Neural cell (in vitro differentiated cells): ENCODE results near the gene PRRT2. TPM values are rescaled to one million over a fixed set of nuclear protein-coding genes. Genes with fewer than 3 reads are reported as not detected.

Experiments used
- H2AFZ ChIP-seq: fragments of 200-600, 300-800 bp; sonication (generic), shearing (Covaris generic); 2 replicates; pipeline ENCODE4 v1.6.0; 2014; ENCODE audit warnings: low read depth, mild to moderate bottlenecking, antibody characterized with exemption, low read length, moderate library complexity
- H3F3A ChIP-seq: fragments of 200-600 bp; shearing (Covaris generic); 2 replicates; pipeline ENCODE4 v1.6.1; 2016; ENCODE audit warnings: mild to moderate bottlenecking, moderate library complexity, mixed read lengths, antibody characterized with exemption, low read length; ENCODE audit not compliant: insufficient read depth, poor library complexity, severe bottlenecking
- H3K27ac ChIP-seq: fragments of 200-600, 300-800 bp; sonication (generic), shearing (Covaris generic); 2 replicates; pipeline ENCODE4 v1.5.1; 2014; ENCODE audit warnings: mild to moderate bottlenecking, low read length, moderate library complexity
- H3K27me3 ChIP-seq: fragments of 300-800, 200-600 bp; sonication (generic), shearing (Covaris generic); 2 replicates; pipeline ENCODE4 v1.6.0; 2014; ENCODE audit warnings: mild to moderate bottlenecking, low read depth, low read length, moderate library complexity; ENCODE audit not compliant: insufficient read depth
- H3K36me3 ChIP-seq: fragments of 300-800, 200-600 bp; sonication (generic), shearing (Covaris generic); 2 replicates; pipeline ENCODE4 v1.5.1; 2014; ENCODE audit warnings: mild to moderate bottlenecking, antibody characterized with exemption, low read length, moderate library complexity; ENCODE audit not compliant: insufficient read depth
- H3K4me2 ChIP-seq: fragments of 300-800, 200-600 bp; sonication (generic), shearing (Covaris generic); 2 replicates; pipeline ENCODE4 v1.6.0; 2014; ENCODE audit warnings: mild to moderate bottlenecking, low read length
- H3K4me3 ChIP-seq: fragments of 300-800, 200-600 bp; sonication (generic), shearing (Covaris generic); 2 replicates; pipeline ENCODE4 v1.5.1; 2014; ENCODE audit warnings: mild to moderate bottlenecking, low read length, moderate library complexity
- H3K79me2 ChIP-seq: fragments of 200-600 bp; shearing (Covaris generic); replicated peaks from 2 replicates; pipeline ENCODE4 v1.6.0; 2014; ENCODE audit warnings: mild to moderate bottlenecking, low read length, moderate library complexity; ENCODE audit not compliant: insufficient read depth
- H3K9ac ChIP-seq: fragments of 300-800, 200-600 bp; sonication (generic), shearing (Covaris generic); 2 replicates; pipeline ENCODE4 v1.6.1; 2016; ENCODE audit warnings: mild to moderate bottlenecking, low read length, mixed read lengths
- H3K9me2 ChIP-seq: fragments of 200-600 bp; shearing (Covaris generic); 2 replicates; pipeline ENCODE4 v1.6.1; 2016; ENCODE audit warnings: mild to moderate bottlenecking, low read length, mixed read lengths; ENCODE audit not compliant: insufficient read depth
- H3K9me3 ChIP-seq: fragments of 200-600, 300-800 bp; sonication (generic), shearing (Covaris generic); 2 replicates; pipeline ENCODE4 v1.6.1; 2016; ENCODE audit warnings: mild to moderate bottlenecking, mixed run types, low read length, moderate library complexity, mixed read lengths
- H4K20me1 ChIP-seq: fragments of 200-600 bp; shearing (Covaris generic); 2 replicates; pipeline ENCODE4 v1.6.1; 2016; ENCODE audit warnings: mild to moderate bottlenecking, mixed run types; ENCODE audit not compliant: insufficient read depth
- EZH2 ChIP-seq: fragments of 200-600, 300-800 bp; shearing (Covaris generic), sonication (generic); IDR thresholded peaks from 2 replicates; pipeline ENCODE4 v1.6.1; 2014; ENCODE audit warnings: antibody characterized with exemption, low read length, borderline replicate concordance, mild to moderate bottlenecking; ENCODE audit not compliant: insufficient read depth, poor library complexity, severe bottlenecking
- MXI1 ChIP-seq: fragments of 450-650 bp; conservative IDR thresholded peaks from 2 replicates; pipeline ENCODE4 v1.6.1; 2014; ENCODE audit warnings: antibody characterized with exemption, mild to moderate bottlenecking; ENCODE audit not compliant: poor library complexity, severe bottlenecking
- POLR2AphosphoS5 ChIP-seq: IDR thresholded peaks from 2 replicates; pipeline ENCODE4 v1.6.1; 2012
- RAD21 ChIP-seq: fragments of 450-650 bp; conservative IDR thresholded peaks from 2 replicates; pipeline ENCODE4 v1.6.1; 2014; ENCODE audit warnings: antibody characterized with exemption, mild to moderate bottlenecking, moderate library complexity
- REST ChIP-seq: IDR thresholded peaks from 2 replicates; pipeline ENCODE4 v1.6.1; 2012; ENCODE audit warnings: borderline replicate concordance
- SMC3 ChIP-seq: fragments of 450-650 bp; conservative IDR thresholded peaks from 2 replicates; pipeline ENCODE4 v1.6.1; 2014; ENCODE audit warnings: antibody characterized with exemption, mild to moderate bottlenecking, moderate library complexity; ENCODE audit not compliant: poor library complexity
- TAF1 ChIP-seq: IDR thresholded peaks from 2 replicates; pipeline ENCODE4 v1.6.1; 2012; ENCODE audit warnings: low read depth
- polyA plus RNA-seq: library from polyadenylated mRNA; depleted of rRNA; stranded (reverse); fragments of >200 nt; gene quantifications from 2 replicates; pipeline ENCODE4 v1.2.3, GENCODE V29; 2014

PRRT2 gene
- polyA plus RNA-seq, 1 donor from 2014 or later, result 84.2 TPM

DNA sequence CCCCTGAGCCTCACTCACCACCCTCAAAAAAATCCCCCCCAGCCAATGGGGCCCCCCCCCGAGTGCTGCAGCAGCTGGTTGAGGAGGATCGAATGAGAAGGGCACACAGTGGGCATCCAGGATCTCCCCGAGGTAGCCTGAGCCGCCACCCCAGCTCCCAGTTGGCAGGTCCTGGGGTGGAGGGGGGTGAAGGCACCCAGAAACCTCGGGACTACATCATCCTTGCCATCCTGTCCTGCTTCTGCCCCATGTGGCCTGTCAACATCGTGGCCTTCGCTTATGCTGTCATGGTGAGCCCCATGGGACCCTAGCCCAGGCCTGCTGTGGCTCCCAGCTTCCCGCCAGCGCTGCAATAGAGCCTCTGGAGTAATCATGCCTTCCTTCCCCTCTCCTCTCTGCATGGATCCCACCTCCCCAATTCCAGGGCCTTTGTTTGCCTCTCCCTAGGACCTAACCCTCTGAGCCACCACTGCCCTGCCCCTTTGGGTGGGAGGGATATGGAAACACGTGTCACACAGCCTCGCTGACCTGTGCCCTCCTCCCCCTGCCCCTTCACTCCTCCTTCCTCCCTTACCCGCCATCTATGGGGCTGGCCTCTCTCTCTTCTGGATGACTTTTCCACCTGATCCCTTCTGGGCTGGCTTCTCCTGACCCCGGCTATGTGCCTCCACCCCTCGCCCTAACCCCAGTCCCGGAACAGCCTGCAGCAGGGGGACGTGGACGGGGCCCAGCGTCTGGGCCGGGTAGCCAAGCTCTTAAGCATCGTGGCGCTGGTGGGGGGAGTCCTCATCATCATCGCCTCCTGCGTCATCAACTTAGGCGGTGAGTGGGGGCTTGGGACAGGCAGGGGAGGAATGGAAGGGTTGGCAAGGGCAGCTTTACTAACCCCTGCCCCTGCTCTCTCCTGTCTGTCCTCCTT, 1.9 kb downstream of the PRRT2 start:
- Histone ChIP-seq H3K9me3 (no peaks in the 10 kb centered on the region), H3K4me3 (peak overlapping the region; percentile 100), H3K9ac (peak overlapping the region; percentile 99), H3K36me3 (no peaks in the 10 kb centered on the region), H3K27ac (peak overlapping the region; percentile 98), H3K27me3 (no peaks in the 10 kb centered on the region), H3K79me2 (peaks cover 50% of the 10 kb centered on the region), H4K20me1 (no peaks in the 10 kb centered on the region), H2AFZ (no peak overlapping the region), H3F3A (no peaks in the 10 kb centered on the region), H3K9me2 (no peaks in the 10 kb centered on the region), H3K4me2 (peak overlapping the region; percentile 96)
- TF ChIP-seq EZH2 (no peak), POLR2AphosphoS5 (no peak), MXI1 (no peak), REST (no peak), SMC3 (no peak)

DNA sequence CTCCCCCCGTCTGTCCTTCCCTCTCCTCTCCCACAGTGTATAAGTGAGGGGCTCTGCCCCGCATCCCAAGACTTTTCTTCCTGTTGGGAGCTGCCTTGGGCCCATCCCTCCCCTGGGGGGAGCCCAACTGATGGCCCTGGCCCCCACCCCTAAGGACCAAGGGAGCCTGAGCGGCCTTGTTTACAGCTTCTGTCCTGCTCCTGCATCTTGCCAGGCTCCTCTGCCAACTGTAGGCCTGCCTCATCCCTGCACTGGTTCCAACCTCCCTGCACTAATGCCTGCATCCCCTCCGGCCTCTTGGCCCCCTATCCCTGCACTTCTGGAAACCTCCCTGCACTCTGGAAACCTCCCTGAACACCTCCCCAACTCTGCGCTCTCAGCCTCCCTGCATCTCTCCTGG, 2.6 kb downstream of the PRRT2 start:
- no peaks in the 10 kb centered on the region for H3F3A ChIP-seq
- peak overlapping the region; percentile 98 for H3K27ac ChIP-seq
- H3K9ac ChIP-seq, result peak overlapping the region; percentile 99
- H2AFZ ChIP-seq, result no peak overlapping the region
- H3K36me3 ChIP-seq, result no peaks in the 10 kb centered on the region
- TF ChIP-seq RAD21 (no peak), SMC3 (no peak)
- H3K9me2 ChIP-seq, result no peaks in the 10 kb centered on the region
- no peaks in the 10 kb centered on the region for H3K9me3 ChIP-seq
- peak overlapping the region; percentile 100 for H3K4me3 ChIP-seq
- H3K79me2 ChIP-seq, result peaks cover 43% of the 10 kb centered on the region
- H4K20me1 ChIP-seq, result no peaks in the 10 kb centered on the region
- no peaks in the 10 kb centered on the region for H3K27me3 ChIP-seq
- peak overlapping the region; percentile 95 for H3K4me2 ChIP-seq

GRCh38 chr16:29815032-29815721, 3.2 kb downstream of the PRRT2 start:
- no peak overlapping the region for H2AFZ ChIP-seq

More at GRCh38 chr16:29815032-29815721, 3.2 kb downstream of the PRRT2 start:
- no peaks in the 10 kb centered on the region for H3K27me3 ChIP-seq
- H3K9me3 ChIP-seq, result no peaks in the 10 kb centered on the region
- H3K9ac ChIP-seq, result peak overlapping the region; percentile 99
- no peaks in the 10 kb centered on the region for H3K36me3 ChIP-seq
- TF ChIP-seq TAF1 (no peak), POLR2AphosphoS5 (no peak), RAD21 (no peak), SMC3 (no peak)
- peak overlapping the region; percentile 100 for H3K4me3 ChIP-seq
- H4K20me1 ChIP-seq, result no peaks in the 10 kb centered on the region
- H3K27ac ChIP-seq, result peak overlapping the region; percentile 98
- no peaks in the 10 kb centered on the region for H3K9me2 ChIP-seq
- H3F3A ChIP-seq, result no peaks in the 10 kb centered on the region
- H3K79me2 ChIP-seq, result peaks cover 38% of the 10 kb centered on the region
- peak overlapping the region; percentile 95 for H3K4me2 ChIP-seq
